ENCODE data around the gene SLC22A23.

The SLC22A23 gene

GRCh38 chr6:3293271-3294155 is 163.3 kb downstream of the SLC22A23 start:
- DNase-seq = no peak

- DNase-seq = no peak
These were observed 164.2 kb downstream of the SLC22A23 start for GRCh38 chr6:3292431-3293197.

- no peak for DNase-seq
These were observed 164.9 kb downstream of the SLC22A23 start for GRCh38 chr6:3291987-3292386.

DNA sequence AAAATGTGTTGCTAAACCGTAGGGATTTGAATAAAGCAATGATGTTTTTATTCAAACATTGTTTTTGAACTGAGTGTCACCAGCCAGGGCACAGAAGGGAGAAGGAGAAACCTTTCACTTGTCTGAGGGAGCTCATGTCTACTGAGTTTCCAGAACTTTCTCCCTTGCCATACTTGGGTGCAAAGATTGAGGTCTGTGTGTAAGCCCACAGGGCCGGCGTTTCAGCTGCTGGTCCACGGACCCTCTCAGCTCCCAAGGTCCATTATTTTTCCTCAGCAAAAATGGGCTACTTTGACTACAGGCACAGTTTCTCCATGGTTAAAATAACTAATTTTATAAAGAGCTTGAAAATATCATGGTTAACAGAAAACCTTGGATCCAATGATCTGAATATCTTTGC is 165.5 kb downstream of the SLC22A23 start:
- DNase-seq = no peak

- DNase-seq = no peak
These were observed 166.0 kb downstream of the SLC22A23 start for GRCh38 chr6:3290931-3291211.

- no peak for DNase-seq
These were observed 166.5 kb downstream of the SLC22A23 start for GRCh38 chr6:3290149-3290930.

- no peak for DNase-seq
These were observed 167.2 kb downstream of the SLC22A23 start for GRCh38 chr6:3289664-3290055.

GRCh38 chr6:3288711-3289663 is 167.9 kb downstream of the SLC22A23 start:
- DNase-seq = no peak

GRCh38 chr6:3287976-3288707 is 168.7 kb downstream of the SLC22A23 start:
- no peak for DNase-seq

GRCh38 chr6:3287308-3287707 is 169.5 kb downstream of the SLC22A23 start:
- DNase-seq = no peak

DNA sequence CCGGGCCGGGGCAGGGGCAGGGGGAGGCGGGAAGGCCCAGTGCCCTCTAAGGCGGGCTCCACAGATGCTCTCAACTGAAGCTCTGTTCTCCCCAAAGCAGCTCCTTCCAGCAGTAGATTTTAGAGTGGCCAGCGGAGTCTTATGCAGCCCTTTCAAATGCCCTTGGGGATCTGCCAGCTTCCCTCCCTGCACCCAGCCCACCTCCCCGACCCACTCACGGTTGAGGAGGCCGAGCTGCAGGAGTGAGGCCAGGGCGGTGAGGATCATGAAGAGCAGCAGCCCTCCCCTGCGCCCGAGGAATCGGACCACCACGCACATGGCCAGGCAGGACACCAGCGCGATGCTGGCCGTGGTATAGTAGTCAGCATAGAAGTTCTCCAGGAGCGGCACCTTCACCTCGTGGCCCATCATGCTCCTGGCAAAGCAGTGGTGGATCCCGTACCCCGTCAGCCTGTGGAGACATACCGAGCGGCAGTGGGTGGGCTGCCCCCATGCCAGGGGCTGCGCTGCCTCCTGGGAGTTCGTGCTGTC is 170.1 kb downstream of the SLC22A23 start:
- DNase-seq = no peak

GRCh38 chr6:3285732-3286131 is 171.1 kb downstream of the SLC22A23 start:
- DNase-seq = no peak

DNA sequence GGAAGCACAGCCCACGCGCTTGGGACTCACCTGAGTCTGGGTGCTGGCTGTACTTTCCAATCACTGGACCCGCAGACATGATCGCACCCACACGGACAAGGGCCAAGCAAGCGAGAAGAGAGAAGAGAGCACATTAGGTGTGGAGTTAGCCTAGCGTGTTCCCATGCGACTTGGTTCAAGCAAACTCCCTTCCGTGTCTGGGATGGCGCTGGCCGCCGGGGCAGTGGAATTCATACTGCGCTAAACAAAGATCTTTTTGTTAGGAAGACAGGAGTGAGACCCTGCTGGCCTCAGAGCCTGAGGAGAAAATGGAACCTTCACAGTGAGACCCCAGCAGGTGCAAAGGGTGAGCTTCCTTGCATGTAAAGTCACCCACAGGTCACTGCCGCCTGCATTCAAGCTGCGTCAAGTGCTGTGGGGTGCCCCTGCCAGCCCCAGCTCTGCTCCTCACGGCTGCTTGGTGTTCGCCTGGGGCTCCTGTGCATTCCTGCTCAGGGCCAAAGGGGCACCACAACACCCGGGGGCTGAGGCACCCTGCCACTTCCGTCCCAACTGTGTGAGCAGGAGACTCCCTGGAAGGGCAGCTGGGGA is 171.7 kb downstream of the SLC22A23 start:
- no peak for DNase-seq

DNA sequence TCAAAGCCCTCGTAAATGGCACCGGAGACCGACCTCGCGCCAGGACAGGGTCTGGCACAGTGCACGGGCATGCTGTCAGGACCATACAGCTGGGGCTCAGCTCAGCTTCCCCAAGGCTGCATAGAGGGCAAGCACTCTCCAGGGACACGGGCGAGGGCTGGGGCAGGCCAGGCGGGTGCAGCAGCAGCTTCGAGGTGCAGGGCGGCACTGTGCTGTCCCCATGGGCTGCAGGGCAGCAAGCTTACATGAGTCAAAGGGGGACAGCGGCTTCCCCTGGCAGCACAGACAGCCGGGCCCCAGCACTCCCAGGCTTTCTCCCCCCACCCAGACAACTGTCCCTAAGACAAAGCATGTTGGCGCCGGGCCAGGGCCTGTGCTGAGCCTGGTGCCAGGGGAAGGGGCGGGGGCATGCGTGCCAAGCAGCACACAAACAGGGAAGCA is 172.4 kb downstream of the SLC22A23 start:
- no peak for DNase-seq

GRCh38 chr6:3283641-3284435 is 173.0 kb downstream of the SLC22A23 start:
- DNase-seq = no peak

- no peak for DNase-seq
These were observed 173.6 kb downstream of the SLC22A23 start for GRCh38 chr6:3283241-3283640.

DNA sequence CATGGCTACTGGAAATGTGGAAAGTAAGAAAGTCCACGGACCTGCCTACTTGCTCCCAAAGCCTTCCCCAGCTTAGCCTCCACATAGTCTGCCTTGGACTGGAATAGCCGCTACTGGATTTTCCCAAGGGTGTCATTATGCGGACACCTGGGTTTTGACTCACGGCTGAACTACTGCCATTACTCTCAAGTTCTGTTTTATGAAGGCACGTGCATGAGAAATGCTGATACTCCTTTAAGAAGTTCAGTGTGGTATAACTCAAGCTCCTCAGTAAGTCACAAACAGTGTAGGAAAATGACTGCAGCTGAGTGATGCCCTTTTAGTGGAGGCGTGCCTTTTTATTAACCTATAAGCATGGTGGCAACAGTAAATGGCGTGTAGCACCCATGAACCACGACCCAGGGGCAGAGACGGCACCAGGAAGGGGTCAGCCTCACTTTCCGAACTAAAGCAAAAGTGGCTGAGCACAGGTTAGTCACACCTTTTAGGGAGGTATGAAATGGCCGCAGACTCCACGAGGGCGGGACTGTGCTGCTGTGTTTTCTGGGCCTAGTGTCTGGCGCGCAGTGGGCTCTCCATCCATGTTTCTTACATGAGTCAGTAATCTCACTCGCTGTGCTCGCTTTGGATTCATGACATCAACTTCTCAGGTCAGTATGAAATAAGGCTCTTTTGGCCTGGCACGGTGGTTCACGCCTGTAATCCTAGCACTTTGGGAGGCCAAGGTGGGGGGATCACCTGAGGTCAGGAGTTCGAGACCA is 174.2 kb downstream of the SLC22A23 start:
- no peak for DNase-seq

- no peak for DNase-seq
These were observed 175.0 kb downstream of the SLC22A23 start for GRCh38 chr6:3281631-3282475.

All from activated CD4-positive, CD25-positive, alpha-beta regulatory T cell (primary cell).